ENCODE measurements around the gene POU2AF1. TPM values are rescaled to one million over a fixed set of nuclear protein-coding genes. Genes with fewer than 3 reads are reported as not detected.

Gene POU2AF1
- total RNA-seq, 6 donors from 2014 or later = 1.3 to 42.1 (median 4.0) TPM

- 54 to 69% methylated on average over 8 of the region's 8 CpGs for WGBS, 2 donors
- TF ChIP-seq CTCF (IDR thresholded peaks at IDR 0.05) = no peak
- no peak for TF ChIP-seq EP300 (IDR thresholded peaks at IDR 0.05)
- no peak for TF ChIP-seq POLR2AphosphoS5 (IDR thresholded peaks at IDR 0.05)
- no peak for TF ChIP-seq POLR2A (IDR thresholded peaks at IDR 0.05)
- Histone ChIP-seq H3K27ac (peak overlapping the region in 1 of 4 donors; percentile 15), H3K36me3 (no peaks in the 10 kb centered on the region), H3K4me1 (no peaks in the 10 kb centered on the region), H3K9me3 (no peaks in the 10 kb centered on the region), H3K4me3 (no peak overlapping the region), H3K27me3 (no peaks in the 10 kb centered on the region)
- ATAC-seq (ENCODE audit: low FRiP score in 2 of 2) = no peak
- DNase-seq = no peak
Observed at GRCh38 chr11:111352935-111353710, 26.0 kb downstream of the POU2AF1 start.

- Histone ChIP-seq H3K27me3 (no peaks in the 10 kb centered on the region), H3K27ac (no peak overlapping the region), H3K4me3 (no peak overlapping the region), H3K4me1 (no peaks in the 10 kb centered on the region), H3K36me3 (no peaks in the 10 kb centered on the region), H3K9me3 (no peaks in the 10 kb centered on the region)
- ATAC-seq (ENCODE audit: low FRiP score in 2 of 2) (no peak), DNase-seq (no peak)
- WGBS, 2 donors = 89 to 95% methylated on average over 9 of the region's 9 CpGs
- no peak for TF ChIP-seq POLR2AphosphoS5 (IDR thresholded peaks at IDR 0.05)
- no peak for TF ChIP-seq EP300 (IDR thresholded peaks at IDR 0.05)
- TF ChIP-seq CTCF (IDR thresholded peaks at IDR 0.05) = no peak
- TF ChIP-seq POLR2A (IDR thresholded peaks at IDR 0.05) = no peak
Observed at GRCh38 chr11:111352231-111352746, 26.8 kb downstream of the POU2AF1 start.

GRCh38 chr11:111351374-111352055 lies 27.6 kb downstream of the POU2AF1 start:
- Histone ChIP-seq H3K9me3 (no peaks in the 10 kb centered on the region), H3K4me3 (no peak overlapping the region), H3K27me3 (no peaks in the 10 kb centered on the region), H3K27ac (no peak overlapping the region), H3K4me1 (no peaks in the 10 kb centered on the region), H3K36me3 (no peaks in the 10 kb centered on the region)
- ATAC-seq (ENCODE audit: low FRiP score in 2 of 2) (no peak), DNase-seq (no peak)
- TF ChIP-seq EP300 (IDR thresholded peaks at IDR 0.05) = no peak
- TF ChIP-seq CTCF (IDR thresholded peaks at IDR 0.05) = no peak
- 60 to 67% methylated on average over 10 of the region's 10 CpGs for WGBS, 2 donors

- H3K27me3 ChIP-seq = no peaks in the 10 kb centered on the region
- H3K36me3 ChIP-seq = no peaks in the 10 kb centered on the region
- H3K4me3 ChIP-seq = no peak overlapping the region
- H3K4me1 ChIP-seq = no peaks in the 10 kb centered on the region
- 69% methylated on average over 1 of the region's 1 CpG for WGBS, 2 donors
- H3K27ac ChIP-seq = no peak overlapping the region
- no peak for ATAC-seq (ENCODE audit: low FRiP score in 2 of 2)
- DNase-seq = no peak
- H3K9me3 ChIP-seq = no peaks in the 10 kb centered on the region
- TF ChIP-seq POLR2AphosphoS5 (IDR thresholded peaks at IDR 0.05) (no peak), POLR2A (IDR thresholded peaks at IDR 0.05) (no peak), EP300 (IDR thresholded peaks at IDR 0.05) (no peak), CTCF (IDR thresholded peaks at IDR 0.05) (no peak)
Observed at GRCh38 chr11:111350811-111351210, 28.3 kb downstream of the POU2AF1 start.
